GM21576 (cell line): ENCODE results near the gene SEC24D.
A peak's percentile ranks its signal among the peaks of the same experiment; 100 is the strongest.
"Not testable (repeated sequence)": the region's sequence is repeated elsewhere in the genome, so short reads cannot be mapped to it uniquely, and the experiment has no call there.

Experiments used
- ATAC-seq: cut with Tn5 transposase; IDR thresholded peaks from one replicate; pipeline ENCODE4 v1.9.1; 2021; ENCODE audit warnings: mild to moderate bottlenecking, moderate library complexity; ENCODE audit not compliant: unreplicated experiment

The SEC24D gene

GRCh38 chr4:118835571-118836300 lies at the start of gene SEC24D:
SEC24D (minus strand) TSS chr4:118836126; CDS start chr4:118833696, 2,430 bp downstream.
- peak; percentile 73 for ATAC-seq

GRCh38 chr4:118884716-118885115 lies 48.8 kb upstream of the SEC24D start:
- no peak for ATAC-seq

GRCh38 chr4:118883861-118884260 lies 47.9 kb upstream of the SEC24D start:
- no peak for ATAC-seq

GRCh38 chr4:118881512-118882146 lies 45.7 kb upstream of the SEC24D start:
- ATAC-seq: no peak

- no peak for ATAC-seq
Observed at GRCh38 chr4:118879409-118879808, 43.5 kb upstream of the SEC24D start.

GRCh38 chr4:118878507-118878906 lies 42.6 kb upstream of the SEC24D start:
- not testable (repeated sequence) for ATAC-seq

GRCh38 chr4:118877797-118878196 lies 41.9 kb upstream of the SEC24D start:
- no peak for ATAC-seq

GRCh38 chr4:118872181-118872580 lies 36.3 kb upstream of the SEC24D start:
- ATAC-seq: no peak

- ATAC-seq: no peak
Observed at GRCh38 chr4:118869808-118870342, 33.9 kb upstream of the SEC24D start.

- no peak for ATAC-seq
Observed at GRCh38 chr4:118867311-118868067, 31.6 kb upstream of the SEC24D start.

- no peak for ATAC-seq
Observed at GRCh38 chr4:118866442-118866841, 30.5 kb upstream of the SEC24D start.

GRCh38 chr4:118865091-118865708 lies 29.3 kb upstream of the SEC24D start:
- peak; percentile 84 for ATAC-seq

- no peak for ATAC-seq
Observed at GRCh38 chr4:118858779-118859178, 22.9 kb upstream of the SEC24D start.

GRCh38 chr4:118857760-118858159 lies 21.8 kb upstream of the SEC24D start:
- no peak for ATAC-seq

- peak; percentile 89 for ATAC-seq
Observed at GRCh38 chr4:118850488-118851173, 14.7 kb upstream of the SEC24D start.

GRCh38 chr4:118849867-118850487 lies 14.1 kb upstream of the SEC24D start:
- ATAC-seq: no peak

GRCh38 chr4:118848901-118849300 lies 13.0 kb upstream of the SEC24D start:
- ATAC-seq: no peak

- ATAC-seq: no peak
Observed at GRCh38 chr4:118848242-118848641, 12.3 kb upstream of the SEC24D start.

- ATAC-seq: no peak
Observed at GRCh38 chr4:118846979-118847378, 11.1 kb upstream of the SEC24D start.

- ATAC-seq: no peak
Observed at GRCh38 chr4:118845552-118846050, 9.7 kb upstream of the SEC24D start.
